Left lobe of liver (tissue), 2 donors: ENCODE data around the gene ZNF574. TPM values are rescaled to one million over a fixed set of nuclear protein-coding genes. Genes with fewer than 3 reads are reported as not detected.
"Not testable (repeated sequence)": the region's sequence is repeated elsewhere in the genome, so short reads cannot be mapped to it uniquely, and the experiment has no call there.

Source experiments
- ATAC-seq: fragments of 200-7000 bp; cut with Tn5 transposase; one replicate; pipeline ENCODE4 v1.9.1; 2020; ENCODE audit warnings: mild to moderate bottlenecking, moderate library complexity
- DNase-seq: peaks from one replicate; pipeline ENCODE4 v3.0.0-alpha.2; 2020; ENCODE audit warnings: low spot score
- total RNA-seq: library from RNA; stranded (reverse); gene quantifications from one replicate; pipeline ENCODE4 v1.2.1, GENCODE V29; 2021
- donor health status: DM: no; HTN: no; CAD: no; lungs with moderate emphysema.
- donor health status: DM: no; HTN: yes; CAD: no.

The ZNF574 gene, protein sequence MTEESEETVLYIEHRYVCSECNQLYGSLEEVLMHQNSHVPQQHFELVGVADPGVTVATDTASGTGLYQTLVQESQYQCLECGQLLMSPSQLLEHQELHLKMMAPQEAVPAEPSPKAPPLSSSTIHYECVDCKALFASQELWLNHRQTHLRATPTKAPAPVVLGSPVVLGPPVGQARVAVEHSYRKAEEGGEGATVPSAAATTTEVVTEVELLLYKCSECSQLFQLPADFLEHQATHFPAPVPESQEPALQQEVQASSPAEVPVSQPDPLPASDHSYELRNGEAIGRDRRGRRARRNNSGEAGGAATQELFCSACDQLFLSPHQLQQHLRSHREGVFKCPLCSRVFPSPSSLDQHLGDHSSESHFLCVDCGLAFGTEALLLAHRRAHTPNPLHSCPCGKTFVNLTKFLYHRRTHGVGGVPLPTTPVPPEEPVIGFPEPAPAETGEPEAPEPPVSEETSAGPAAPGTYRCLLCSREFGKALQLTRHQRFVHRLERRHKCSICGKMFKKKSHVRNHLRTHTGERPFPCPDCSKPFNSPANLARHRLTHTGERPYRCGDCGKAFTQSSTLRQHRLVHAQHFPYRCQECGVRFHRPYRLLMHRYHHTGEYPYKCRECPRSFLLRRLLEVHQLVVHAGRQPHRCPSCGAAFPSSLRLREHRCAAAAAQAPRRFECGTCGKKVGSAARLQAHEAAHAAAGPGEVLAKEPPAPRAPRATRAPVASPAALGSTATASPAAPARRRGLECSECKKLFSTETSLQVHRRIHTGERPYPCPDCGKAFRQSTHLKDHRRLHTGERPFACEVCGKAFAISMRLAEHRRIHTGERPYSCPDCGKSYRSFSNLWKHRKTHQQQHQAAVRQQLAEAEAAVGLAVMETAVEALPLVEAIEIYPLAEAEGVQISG
- total RNA-seq, result 5.4 TPM

DNA sequence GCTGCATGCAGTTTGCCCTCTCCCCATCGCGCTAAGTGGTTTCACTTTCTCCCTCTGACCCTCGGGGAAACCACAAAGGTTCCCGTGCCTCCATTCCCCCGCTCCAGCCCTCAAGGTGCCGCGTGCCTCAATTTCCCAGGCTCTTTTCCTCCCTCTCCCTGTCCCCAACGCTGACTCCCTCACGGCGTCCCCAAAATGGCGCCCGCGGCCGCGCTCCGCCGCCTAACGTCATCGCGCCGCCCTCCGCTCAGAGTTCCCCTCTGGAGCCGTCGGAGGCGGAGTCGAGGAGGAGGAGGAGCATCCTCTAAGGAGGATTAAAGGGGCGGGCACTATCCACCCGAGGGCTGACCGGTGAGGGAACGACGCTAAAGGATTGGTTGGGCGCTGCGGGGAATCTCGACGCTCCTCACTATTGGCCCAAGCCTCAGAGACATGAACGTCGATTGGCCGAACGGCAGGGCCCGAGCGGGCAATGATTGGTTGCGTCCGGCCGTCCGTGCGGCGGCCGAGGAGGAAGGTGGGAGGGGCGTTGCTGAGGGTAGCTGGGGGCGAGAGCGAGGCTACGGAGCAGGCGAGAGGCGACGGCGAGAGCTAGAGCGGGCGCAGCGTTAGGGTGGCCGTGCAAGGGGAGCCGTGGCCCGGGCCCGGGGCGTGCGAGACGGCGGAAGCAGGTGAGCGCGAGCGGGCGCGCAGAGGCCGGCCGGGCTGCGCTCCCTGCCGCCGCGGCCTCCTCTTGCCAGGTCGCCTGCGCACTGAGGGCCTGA lies at the start of gene ZNF574:
ZNF574 (plus strand) TSS at position 551 of the 764 bp plus-strand sequence. CDS start 2,441 bp downstream, outside the sequence.
- ATAC-seq (peak; percentile 95), DNase-seq (peak; percentile 98)

DNA sequence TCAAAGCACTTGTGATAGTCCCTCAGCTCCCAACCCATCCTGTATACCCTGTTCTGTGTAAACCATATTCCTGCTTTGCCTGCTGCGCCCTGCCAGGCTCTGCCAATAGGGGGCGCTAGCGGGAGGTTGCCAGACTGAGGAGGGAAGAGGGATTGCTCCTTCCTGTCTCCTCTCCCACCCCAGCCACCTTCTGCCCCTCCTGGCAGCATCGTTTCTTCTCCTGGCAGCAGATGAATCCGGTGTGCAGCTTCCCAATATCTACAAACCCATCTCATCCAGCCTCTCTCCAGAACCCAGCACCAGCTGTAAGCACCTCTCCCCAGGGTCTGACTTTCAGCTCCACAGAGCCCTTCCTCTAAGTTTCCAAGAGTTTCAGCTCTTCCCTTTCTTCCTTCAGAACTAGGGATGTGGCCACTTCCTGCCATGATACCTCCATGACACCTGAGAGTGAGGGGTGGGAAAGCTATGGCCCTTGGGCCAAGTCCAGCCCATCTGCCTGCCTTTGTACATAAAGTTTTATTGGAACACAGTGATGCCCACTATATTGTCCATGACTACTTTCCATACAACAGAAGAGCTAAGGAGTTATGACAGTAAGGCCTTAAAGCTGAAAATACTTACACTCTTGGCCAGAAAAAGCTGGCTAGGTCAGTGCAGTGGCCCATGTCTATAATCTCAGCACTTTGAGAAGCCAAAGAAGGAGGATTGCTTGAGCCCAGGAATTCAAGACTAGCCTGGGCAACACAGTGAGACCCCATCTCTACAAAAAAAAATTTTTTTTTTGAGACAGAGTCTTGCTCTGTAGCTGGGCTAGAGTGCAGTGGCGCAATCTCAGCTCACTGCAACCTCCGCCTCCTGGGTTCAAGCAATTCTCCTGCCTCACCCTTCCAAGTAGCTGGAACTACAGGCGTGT lies 47.4 kb upstream of the ZNF574 start:
- DNase-seq (no peak), ATAC-seq (no peak)

DNA sequence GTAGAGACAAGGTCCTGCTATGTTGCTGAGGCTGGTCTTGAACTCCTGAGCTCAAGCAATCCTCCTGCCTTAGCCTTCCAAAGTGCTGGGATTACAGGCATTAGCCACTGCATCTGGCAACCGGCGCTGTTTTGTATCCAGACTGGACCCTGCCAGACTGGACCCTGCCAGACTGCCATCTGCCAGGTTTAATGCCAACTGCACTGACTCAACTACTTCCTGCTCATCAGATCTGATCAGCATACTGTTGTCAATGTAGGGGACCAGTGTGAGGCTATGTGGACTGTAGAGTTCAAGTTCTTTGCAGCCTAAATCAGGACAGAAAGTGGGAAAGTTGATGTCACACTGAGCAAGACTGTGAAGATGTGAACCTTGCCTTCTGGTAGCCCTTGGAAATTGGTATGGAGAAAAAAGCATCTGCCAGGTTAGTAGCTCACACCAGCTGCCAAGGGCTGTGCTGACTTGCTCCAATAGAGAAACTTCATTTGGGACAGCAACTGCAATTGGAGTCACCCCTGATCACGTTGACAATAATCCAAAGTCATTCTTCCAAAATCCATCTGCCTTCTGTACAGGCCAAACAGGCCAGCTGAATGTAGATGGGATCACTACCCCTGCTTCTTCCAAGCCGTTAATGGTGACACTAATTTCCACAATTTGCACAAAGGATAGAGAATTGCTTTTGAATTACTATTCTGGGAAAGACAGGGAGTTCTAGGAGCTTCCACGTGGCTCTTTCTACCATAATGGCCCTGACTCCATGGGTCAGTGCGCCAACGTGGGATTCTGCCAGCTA lies 45.1 kb upstream of the ZNF574 start:
- no peak for ATAC-seq
- no peak for DNase-seq

DNA sequence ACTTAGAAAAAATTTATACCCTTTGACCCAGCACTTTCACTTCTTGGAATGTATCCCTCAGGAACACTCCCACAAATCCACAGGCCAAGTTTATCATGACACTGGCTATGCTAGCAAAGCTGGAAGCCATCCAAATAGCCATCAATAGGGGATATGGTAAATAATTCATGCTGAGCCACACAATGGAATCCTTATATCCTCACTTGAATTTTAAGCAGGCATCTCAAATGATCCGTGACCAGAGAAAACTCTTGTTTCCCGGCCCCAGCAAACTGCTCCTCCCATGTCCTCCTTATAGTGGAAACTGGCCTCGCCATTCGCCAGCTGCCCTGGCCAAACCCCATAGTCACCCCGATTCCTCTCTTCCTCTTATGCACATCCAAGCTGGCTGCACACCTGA lies 43.5 kb upstream of the ZNF574 start:
- DNase-seq (no peak), ATAC-seq (no peak)

DNA sequence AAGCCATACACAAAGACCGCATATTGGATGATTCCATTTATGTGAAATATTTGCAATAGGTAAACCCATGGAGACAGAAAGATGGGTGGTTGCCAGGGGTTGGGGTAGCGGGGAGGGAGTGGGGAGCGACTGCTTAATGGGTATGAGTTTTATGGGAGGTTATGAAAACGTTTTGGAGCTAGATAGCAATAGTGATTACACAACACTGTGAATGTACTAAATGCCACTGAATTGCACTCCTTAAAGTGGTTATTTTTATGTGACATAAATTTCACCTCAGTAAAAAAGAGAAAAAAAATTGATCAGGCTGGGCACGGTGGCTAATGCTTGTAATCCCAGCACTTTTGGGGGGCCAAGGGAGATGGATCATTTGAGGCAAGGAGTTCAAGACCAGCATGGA lies 42.6 kb upstream of the ZNF574 start:
- ATAC-seq (no peak), DNase-seq (no peak)

DNA sequence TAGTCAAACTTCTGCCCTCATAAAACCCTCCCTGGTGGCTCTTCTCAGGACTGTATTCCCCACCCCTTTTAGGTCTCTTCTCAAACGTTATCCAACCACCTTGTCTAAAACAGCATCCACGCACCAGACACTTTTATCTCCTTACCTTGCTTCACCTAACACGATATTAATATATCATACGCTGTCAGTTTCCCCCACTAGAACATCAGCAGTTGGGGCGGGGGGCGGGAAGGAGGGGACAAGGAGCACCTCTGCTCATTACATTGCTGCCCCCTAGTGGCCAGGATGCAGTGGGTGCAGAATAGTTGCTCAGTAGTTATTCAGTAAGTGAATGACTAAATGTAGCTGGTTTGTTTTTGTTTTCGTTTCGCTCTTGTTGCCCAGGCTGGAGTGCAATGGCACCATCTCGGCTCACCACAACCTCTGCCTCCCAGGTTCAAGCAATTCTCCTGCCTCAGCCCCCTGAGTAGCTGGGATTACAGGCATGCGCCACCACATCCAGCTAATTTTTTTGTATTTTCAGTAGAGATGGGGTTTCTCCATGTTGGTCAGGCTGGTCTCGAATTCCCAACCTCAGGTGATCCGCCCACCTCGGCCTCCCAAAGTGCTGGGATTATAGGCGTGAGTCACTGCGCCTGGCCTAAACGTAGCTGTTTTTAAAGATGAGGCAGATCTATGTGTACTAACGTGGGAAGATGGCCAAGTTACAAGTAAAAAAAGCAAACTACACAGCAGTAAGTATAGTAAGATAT lies 41.1 kb upstream of the ZNF574 start:
- ATAC-seq, result peak; percentile 91
- not testable (repeated sequence) for DNase-seq

DNA sequence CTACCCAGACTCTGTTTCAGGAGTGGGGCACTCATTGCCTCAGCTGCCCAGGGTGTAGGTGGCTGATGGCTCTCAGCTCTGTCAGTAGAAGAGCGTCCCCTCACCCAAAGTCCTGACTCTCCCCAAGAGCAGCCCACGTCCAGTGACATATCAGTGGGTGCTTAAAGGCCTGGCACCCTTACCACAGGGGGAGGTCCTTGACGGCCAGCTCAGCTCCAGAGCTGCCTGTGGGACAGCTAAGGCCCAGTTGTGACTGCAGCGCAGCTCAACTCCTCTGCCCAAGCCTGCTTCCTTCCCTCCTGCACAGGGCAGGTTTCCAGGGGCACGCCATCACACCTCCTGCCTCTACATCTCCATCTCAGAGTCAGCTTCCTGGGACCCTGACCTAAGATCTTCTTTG lies 38.3 kb upstream of the ZNF574 start:
- no peak for DNase-seq
- no peak for ATAC-seq

DNA sequence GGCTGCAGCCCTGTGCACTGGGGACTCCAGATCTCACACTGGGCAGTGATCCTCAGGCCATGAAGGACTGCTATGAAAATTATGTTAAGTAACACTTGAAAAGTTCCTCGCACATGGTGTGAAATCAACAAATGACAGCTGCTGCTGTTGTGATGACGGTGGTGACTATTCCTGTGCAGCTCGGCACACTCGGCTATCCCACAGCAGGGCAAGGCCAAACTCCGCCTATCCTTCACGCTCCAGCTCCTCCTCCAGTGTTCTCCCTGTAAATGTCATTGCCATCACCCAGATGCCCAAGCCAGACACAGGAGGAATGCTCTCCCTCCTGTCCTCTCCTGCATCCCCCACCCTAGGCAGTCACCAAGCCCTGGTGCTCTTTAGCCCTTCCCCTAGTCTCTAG lies 37.3 kb upstream of the ZNF574 start:
- DNase-seq, result no peak
- ATAC-seq, result no peak

DNA sequence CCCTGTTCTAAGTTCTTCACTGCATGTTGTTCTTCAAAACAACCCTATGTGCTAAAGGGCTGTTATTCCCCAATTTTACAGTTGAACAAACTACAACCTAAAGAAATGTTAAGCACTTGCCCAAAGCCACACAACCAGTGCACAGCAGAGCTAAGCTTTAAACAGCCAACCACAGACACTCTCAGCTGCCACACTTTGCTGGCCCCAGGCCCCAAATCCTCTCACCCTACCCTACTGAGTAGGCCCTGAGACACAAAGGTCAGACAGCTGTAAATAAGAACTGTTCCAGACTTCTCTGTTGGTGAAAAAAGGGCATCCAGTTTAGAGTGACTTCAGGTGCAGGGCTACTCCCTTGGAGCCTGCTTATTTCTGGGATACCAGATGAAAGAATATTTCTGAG lies 35.9 kb upstream of the ZNF574 start:
- DNase-seq, result no peak
- no peak for ATAC-seq

DNA sequence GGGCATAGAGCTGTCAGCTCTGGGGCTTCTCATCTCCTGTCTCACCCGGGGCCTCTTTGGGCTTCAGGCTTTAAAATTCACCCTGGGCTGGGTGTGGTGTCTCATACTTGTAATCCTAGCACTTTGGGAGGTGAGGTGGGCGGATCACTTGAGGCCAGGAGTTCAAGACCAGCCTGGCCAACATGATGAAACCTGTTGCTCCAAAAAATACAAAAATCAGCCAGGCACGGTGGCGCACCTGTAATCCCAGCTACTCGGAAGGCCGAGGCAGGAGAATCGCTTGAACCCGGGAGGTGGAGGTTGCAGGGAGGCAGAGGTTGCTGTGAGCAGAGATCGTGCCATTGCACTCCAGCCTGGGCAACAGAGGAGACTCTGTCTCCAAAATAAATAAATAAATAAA lies 35.5 kb upstream of the ZNF574 start:
- ATAC-seq, DNase-seq: not testable (repeated sequence)

DNA sequence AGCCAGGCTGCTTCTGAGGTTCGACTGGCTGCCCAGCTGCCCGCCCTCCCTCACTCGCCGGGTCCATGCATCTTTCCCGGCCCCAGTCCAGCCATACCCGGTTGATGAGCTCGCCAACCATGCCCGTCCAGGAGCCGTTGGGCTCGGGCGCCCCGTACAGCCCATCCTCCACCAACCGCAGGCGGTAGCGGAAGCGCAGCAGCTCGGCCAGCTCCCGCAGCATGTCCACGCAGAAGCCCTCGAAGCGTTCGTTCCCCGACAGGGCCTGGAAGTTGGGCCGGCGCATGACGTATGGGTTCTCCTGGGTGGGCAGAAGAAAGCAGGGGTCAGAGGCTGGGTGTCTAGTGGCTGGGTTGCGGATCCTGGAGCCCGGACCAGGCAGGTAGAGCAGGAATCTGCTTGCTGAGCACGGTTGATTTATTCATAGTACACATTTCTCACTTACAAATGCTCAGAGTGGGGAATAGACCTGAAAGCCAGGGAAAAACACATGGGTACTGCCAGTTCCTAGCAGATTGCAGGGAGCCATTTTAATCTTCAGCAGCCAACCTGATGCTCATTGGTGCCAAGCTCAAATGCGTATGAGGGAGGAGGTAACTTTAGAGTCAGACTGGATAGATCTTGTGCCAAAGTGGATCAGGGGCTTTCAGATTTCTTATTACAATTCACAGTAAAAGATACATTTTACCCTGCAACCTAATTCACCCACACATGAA lies 33.4 kb upstream of the ZNF574 start:
- ATAC-seq (no peak), DNase-seq (no peak)

DNA sequence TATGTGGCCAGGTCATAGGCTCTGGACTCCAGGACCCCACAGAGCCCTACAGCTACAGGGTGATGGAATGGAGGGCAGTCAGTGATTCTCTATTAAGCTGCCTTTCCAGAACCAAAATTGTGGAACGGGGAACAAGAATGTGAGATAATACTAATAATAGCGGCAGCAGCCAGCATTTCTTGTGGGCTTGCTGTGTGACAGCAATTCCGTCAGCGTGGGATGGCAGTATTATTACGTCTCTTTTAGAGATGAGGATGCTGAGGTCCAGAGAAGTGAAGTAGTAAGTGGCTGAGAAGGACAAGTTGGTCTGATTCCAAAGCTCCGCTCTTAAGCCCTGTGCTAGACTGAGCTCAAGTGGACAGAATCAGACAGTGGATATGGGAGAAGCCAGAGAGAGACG lies 30.4 kb upstream of the ZNF574 start:
- no peak for ATAC-seq
- no peak for DNase-seq

DNA sequence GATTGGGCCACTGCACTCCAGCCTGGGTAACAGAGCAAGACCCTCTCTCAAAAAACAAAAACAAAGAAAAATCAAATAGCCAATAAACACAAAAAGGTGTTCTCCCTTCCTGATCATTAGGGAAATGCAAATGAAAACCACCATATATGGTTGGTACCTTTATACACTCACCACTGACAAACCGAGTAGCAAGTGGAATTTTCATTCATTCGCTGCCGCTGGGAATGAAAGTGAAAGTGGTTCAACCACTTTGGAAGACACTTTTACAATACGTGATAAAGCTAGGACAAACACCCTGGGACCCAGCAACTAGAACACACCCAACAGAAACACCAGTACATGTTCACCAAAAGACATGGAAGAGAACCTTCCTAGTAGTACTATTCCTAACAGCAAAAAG lies 27.0 kb upstream of the ZNF574 start:
- peak; percentile 84 for ATAC-seq
- no peak for DNase-seq

DNA sequence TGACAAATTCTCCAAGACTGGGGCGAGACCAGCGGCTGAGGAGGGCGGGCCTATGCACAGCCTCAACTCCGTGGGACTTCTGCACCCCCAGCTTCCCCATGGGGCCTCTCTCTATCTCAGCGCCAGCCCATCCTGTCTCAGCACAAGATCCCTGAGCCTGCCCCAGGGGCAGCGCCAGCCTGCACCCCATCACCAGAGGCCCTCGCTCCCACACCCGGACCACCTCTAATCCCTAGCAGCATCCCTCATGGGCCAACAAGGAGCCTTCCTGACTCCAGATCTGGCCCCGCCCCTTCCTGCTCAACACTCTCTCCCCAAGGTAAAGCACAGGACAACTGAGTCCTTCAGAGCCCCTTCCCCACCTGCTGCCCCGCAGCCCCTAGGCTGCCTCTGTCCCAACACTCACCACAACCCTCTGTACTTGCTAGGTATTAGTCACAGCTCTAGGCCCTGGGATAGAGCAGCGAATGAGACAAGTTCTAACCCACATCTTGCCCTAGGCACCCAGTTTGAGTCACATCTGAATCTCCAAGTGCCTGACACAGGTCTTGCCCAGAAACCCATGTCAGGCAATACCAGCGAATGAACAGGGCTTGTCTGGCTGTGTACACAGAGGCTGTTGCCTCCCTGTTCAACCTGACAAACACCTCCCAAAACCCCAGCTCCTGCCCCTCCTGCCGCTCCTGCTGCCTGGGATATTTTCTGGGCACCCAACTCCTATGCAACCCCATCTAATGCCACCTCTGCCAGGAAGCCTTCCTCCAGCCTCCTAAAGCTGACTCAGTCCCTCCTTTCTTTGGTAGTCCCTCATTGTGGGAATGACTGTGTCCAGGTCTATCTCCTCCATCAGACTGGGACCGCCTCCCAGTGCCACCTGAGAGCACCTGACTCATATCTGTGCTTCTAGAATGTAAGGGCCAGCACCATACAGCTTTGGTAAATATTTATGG lies 24.5 kb upstream of the ZNF574 start:
- DNase-seq (no peak), ATAC-seq (no peak)

DNA sequence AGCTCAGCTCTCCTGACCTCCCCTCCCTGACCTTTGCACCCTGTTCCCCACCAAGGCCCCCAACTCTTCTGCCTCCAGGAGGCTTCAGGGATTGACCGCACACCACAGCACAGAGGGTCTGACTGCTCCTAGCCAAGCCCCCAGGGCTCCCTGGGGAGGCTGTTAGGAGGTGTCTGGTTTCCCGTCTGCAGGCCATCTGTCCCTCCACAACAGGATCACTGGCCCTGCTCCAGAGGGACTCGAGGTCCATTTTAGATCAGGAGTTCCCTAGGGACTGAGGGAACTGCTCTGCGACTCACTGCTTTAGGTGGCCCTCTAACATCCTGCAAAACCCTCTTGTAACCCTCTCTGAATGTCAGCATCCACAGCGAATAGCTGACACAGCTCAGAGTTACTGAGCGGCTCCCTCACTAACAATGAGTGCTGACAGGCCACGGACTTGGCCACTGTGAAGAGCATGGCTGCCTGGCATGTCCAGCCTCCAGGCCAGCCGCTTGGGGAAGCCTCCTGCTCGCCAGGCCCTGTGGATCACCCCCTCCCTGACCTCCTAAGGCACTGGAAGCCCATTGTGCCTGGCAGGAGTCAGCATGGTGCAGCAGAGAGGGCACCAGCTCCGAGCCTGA lies 23.6 kb upstream of the ZNF574 start:
- DNase-seq, result no peak
- ATAC-seq, result no peak
